Stimulated activated naive CD4-positive, alpha-beta T cell treated with Interleukin-2 at 50 U/mL for 16 hours (primary cell): ENCODE measurements around the gene TRPM5.
A peak's percentile ranks its signal among the peaks of the same experiment; 100 is the strongest.
"Not testable (repeated sequence)": the region's sequence is repeated elsewhere in the genome, so short reads cannot be mapped to it uniquely, and the experiment has no call there.

Source experiments
- DNase-seq: peaks from one replicate; lab custom pipeline; 2025; lab: John Stamatoyannopoulos, UW

The TRPM5 gene, protein sequence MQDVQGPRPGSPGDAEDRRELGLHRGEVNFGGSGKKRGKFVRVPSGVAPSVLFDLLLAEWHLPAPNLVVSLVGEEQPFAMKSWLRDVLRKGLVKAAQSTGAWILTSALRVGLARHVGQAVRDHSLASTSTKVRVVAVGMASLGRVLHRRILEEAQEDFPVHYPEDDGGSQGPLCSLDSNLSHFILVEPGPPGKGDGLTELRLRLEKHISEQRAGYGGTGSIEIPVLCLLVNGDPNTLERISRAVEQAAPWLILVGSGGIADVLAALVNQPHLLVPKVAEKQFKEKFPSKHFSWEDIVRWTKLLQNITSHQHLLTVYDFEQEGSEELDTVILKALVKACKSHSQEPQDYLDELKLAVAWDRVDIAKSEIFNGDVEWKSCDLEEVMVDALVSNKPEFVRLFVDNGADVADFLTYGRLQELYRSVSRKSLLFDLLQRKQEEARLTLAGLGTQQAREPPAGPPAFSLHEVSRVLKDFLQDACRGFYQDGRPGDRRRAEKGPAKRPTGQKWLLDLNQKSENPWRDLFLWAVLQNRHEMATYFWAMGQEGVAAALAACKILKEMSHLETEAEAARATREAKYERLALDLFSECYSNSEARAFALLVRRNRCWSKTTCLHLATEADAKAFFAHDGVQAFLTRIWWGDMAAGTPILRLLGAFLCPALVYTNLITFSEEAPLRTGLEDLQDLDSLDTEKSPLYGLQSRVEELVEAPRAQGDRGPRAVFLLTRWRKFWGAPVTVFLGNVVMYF (N-terminal part only)

GRCh38 chr11:2443881-2444820 lies at the start of gene TRPM5:
Gene TRPM5 (minus strand): TSS chr11:2444514. CDS start chr11:2423036, 21,478 bp downstream.
- peak; percentile 70 for DNase-seq

- DNase-seq, result no peak
These were observed 44.8 kb upstream of the TRPM5 start for GRCh38 chr11:2489083-2489482.

DNA sequence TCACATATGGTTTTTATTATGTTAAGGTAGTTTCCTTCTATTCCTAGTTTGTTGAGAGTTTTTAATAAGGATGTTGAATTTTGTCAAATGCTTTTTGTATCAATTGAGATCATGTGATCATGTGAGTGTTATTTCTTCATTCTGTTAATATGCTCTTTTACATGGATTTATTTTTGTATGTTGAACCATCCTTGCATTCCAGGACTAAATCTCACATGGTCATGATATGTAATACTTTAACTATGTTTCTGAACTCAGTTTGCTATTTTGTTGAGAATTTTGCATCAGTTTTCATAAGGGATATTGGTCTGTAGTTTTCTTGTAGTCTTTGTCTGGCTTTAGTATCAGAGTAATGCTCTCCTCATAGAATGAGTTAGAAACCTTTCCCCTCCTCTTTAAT lies 43.7 kb upstream of the TRPM5 start:
- DNase-seq, result no peak

DNA sequence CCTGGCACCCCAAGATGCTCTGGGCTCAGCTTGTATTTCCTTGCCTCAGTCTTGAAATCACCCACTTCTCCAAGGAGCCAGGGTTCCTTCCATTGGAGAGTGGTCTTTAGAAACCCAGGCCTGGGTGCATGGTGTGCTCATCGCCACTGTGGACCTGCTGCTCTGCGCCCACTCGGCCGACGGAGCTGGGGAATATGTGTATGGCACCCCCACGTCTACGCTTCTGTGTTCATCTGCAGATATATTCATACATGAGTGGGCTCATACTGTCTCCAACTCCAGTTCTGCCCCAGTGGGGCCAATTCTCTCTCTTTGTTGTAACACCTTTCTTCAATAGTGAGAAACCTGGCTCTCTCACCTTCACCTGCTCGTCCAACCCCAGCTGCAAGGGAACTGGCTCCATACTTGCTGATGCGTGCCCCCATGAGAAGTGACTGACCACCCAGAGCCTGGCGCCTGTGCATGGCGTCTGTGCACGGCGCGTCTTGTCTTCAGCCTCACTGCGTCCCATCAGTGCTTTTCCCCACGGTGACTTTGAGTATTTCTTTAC lies 40.3 kb upstream of the TRPM5 start:
- no peak for DNase-seq

DNA sequence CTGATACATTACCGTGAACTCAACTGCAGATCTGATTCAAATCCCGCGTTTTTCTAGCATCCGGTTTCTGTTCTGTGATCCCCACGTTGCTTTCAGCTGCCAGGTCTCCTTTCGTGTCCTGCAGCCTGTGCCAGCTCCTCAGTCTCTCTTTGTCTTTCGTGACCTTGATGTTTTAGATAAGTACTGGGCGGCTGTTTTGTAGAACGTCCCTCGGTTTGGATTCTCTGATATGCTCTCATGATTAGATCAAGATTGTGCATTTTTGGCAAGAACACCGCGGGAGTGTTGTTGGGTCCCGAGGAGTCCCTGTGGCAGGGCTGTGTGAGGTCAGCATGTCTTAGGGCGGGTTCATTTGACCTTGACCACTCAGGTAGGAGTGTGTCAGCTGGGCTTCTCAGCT lies 39.1 kb upstream of the TRPM5 start:
- DNase-seq, result no peak

DNA sequence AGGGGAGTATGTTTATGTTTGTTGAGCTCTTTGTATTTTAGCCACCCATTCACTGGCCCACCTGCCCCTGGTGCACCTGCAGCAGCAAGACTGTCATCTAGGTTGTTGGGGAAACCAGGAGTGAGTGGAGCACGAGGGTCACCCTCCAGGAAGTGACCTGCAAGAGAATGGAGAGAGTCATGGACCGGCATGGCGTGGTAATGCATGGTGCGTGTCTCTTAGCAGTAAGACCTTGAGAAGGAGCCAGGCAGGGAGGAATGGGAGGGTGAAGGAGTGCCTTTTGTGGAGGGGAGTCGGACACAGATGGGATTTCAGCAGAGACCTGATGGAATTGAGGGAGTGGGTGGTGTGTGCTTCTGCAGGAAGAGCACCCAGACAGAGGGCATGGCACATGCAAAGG lies 38.4 kb upstream of the TRPM5 start:
- DNase-seq, result no peak

DNA sequence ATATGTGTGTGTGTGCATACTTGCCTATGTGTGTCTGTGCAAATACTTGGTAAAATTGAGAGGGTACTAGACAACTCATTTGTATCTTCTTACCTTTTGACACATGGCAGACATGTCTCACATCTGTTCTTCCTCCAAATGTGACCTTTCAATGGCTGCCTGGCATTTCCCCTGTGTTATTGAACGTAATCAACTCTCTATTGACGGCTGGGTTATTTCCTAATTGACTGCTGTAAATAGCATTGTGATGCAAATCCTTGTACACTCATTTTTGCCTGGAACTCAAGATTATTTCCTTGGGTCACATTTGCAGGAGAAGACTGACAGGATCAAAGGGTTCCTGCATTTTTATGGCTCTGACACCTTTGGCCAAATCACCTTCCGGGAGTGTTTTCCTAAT lies 37.9 kb upstream of the TRPM5 start:
- no peak for DNase-seq

- DNase-seq, result no peak
These were observed 36.9 kb upstream of the TRPM5 start for GRCh38 chr11:2481253-2481652.

- DNase-seq, result no peak
These were observed 36.5 kb upstream of the TRPM5 start for GRCh38 chr11:2480874-2481220.

DNA sequence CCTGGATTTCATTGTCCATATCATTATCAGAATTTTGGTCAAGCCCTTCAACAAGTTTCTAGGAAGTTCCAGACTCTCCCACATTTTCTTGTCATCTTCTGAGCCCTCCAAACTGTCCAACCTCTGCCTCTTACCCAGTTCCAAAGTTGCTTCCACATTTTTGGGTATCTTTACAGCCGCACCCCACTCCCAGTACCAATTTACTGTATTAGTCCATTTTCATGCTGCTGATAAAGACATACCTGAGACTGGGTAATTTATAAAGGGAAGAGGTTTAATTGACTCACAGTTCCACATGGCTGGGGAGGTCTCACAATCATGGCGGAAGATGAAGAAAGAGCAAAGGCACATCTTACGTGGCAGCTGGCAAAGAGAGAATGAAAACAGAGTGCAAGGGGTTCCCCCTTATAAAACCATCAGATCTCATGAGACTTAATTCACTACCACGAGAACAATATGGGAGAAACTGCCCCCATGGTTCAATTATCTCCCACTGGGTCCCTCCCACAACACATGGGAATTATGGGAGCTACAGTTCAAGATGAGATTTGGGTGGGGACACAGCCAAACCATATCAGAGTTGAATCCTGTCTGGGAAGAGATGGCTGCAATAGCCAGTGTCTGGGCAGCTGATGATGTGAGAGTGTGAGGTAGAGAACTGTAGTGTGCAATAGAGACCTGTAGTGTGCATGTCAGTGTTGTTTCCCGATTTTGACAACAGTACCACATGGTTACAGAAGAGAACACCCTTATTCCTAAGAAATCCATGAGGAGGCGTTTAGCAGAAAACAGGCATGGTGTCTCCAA lies 36.0 kb upstream of the TRPM5 start:
- not testable (repeated sequence) for DNase-seq

- no peak for DNase-seq
These were observed 33.6 kb upstream of the TRPM5 start for GRCh38 chr11:2477936-2478335.

DNA sequence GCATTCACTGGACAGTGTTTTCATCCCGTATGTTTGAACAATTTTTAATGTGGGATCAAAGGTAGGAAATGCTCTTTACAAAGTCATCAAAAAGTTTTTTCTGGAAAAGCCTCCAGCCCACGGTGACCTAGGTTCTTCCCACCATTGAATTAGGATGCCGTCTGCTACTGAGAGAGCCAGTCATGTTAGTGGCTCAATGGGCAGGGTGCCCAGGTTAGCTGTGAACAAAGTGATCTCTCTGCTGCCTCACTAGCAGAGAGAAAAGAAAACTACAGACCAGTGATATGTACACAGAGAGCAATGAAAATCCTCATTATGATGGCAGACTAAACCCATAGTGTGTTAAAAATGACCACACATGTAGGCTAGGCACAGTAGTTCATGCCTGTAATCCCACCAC lies 32.9 kb upstream of the TRPM5 start:
- DNase-seq, result no peak

GRCh38 chr11:2475136-2475918 lies 31.0 kb upstream of the TRPM5 start:
- no peak for DNase-seq

- DNase-seq, result no peak
These were observed 30.0 kb upstream of the TRPM5 start for GRCh38 chr11:2474059-2474901.

DNA sequence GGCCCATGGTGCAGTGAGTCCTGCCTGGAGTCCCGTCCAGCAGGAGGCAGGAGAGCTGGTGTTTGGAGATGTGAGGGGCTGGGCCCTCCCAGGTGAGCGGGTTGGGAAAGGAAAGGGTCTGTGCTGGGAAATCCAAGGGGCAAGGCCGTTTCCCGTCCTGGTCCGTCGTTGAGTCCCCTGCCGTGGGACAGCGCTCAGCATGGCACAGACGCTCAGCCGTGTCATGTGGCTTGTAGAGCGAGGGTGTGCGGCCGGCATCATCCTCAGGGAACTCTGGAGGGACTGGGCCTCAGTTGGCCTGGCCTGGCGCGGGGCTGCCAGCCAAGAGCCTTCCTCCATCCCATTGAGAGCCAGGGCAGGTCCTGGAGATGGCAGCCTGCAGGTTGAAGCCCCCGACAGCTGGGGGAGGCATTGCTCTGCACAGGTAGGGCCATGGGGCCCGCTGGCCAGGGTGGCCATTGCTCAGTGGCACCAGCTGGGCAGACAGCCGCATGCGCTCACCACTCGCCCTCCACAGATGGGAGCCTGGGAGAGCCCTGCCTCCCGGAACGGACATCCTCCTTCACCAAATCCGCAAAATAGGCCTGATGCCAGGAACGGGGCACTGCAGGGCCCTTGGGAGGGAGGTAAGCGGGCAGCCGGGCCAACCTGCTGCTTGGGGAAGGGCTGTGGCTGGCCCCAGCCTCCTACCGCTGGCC lies 29.2 kb upstream of the TRPM5 start:
- DNase-seq, result no peak

DNA sequence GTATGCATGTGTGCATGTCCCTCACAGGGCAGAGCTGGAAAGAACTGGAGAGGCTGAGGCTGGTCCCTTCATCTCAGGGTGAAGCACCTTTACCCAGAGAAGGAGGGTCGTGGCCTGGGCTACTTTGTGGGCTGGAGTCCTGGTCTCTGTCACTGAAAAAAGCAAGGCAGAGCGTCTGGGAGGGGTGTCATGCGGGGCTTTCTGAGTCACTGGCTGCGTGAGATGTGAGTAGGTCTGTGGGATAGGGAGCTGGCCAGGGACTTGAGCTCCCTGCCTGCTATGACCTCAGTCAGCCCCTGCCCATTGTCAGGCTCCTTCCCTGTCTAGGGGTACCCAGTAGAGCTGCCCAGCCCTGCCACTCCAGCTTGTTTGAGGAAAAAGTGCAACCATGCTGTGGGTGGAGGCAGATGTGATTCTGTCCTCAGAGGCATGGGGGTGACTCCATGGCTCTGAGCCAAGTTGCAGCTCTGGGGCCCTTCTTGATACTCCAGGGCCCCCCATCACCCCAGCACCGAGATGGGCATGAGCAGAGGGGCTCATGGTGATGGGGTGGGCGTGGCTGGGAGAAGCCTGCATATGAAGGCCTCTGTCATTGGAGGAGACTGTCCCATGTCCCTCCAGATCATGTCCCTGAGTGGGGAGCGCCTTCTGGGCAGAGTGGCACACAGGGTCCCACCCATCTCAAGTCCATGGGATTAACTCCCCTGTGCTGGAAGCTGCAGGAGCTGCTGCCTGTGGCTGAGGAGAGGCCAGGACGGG lies 28.3 kb upstream of the TRPM5 start:
- no peak for DNase-seq

GRCh38 chr11:2471804-2472096 lies 27.4 kb upstream of the TRPM5 start:
- no peak for DNase-seq

DNA sequence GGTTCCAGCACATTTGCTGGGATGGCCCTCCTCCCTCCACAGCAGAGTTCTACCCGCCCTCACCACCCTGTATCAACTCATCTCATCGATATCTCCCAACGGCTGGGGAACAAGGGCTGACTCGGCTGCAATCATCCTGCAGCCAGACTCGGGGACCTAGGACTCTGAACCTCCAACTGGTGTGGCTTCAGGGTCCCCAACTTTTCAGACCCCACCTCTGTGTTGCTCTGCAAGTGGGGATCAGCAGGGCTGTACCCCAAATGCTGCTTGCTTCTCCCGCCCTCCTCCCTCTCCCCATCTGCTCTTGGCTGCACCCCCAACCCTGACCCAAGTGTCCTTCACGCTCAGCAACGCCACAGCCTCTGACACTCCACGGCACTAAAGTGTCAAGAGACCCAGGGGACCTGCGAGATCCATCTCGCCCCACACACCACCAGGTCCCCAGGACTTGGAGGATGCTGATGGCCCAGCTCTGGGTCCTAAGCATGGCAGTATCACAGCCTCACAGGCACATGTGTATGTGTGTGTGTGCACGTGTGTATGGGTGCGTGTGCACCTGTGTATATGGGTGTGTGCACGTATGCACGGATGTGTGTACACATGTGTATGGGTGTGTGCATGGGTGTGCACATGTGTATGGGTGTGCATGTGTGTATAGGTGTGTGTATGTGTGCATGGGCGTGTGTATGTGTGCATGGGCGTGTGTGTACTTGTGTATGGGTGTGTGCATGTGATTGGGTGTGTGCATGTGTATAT lies 26.9 kb upstream of the TRPM5 start:
- DNase-seq, result no peak
